ENCODE measurements around the gene BORCS5.

GRCh38 chr12:12502815-12503151 is 145.9 kb downstream of the BORCS5 start:
- TF ChIP-seq CTCF (IDR thresholded peaks at IDR 0.05) (no peak), POLR2A (IDR thresholded peaks at IDR 0.05) (no peak)

Measured in thyroid gland (tissue), 4 donors.